HG02759 (cell line): ENCODE data around the gene ECE1.
"Not testable (repeated sequence)": the region's sequence is repeated elsewhere in the genome, so short reads cannot be mapped to it uniquely, and the experiment has no call there.

ENCODE experiments used
- ATAC-seq: cut with Tn5 transposase; IDR thresholded peaks from one replicate; pipeline ENCODE4 v1.9.1; 2021; ENCODE audit warnings: mild to moderate bottlenecking, moderate library complexity; ENCODE audit not compliant: unreplicated experiment

Gene ECE1

GRCh38 chr1:21188235-21188634, 102.0 kb downstream of the ECE1 start:
- no peak for ATAC-seq

GRCh38 chr1:21185221-21185731, 105.0 kb downstream of the ECE1 start:
- ATAC-seq, result no peak

GRCh38 chr1:21184276-21184675, 106.0 kb downstream of the ECE1 start:
- no peak for ATAC-seq

GRCh38 chr1:21182181-21182731, 108.0 kb downstream of the ECE1 start:
- no peak for ATAC-seq

- ATAC-seq, result not testable (repeated sequence)
These were observed 112.0 kb downstream of the ECE1 start for GRCh38 chr1:21178271-21178670.

GRCh38 chr1:21176586-21177555, 113.4 kb downstream of the ECE1 start, which contains the start of gene EIF4G3:
Gene EIF4G3 (minus strand): TSS chr1:21176897. CDS start chr1:21002742, 174,155 bp downstream.
- peak; percentile 82 for ATAC-seq

- peak; percentile 31 for ATAC-seq
These were observed 114.3 kb downstream of the ECE1 start for GRCh38 chr1:21175670-21176581.

- no peak for ATAC-seq
These were observed 115.0 kb downstream of the ECE1 start for GRCh38 chr1:21175324-21175669.

- no peak for ATAC-seq
These were observed 115.5 kb downstream of the ECE1 start for GRCh38 chr1:21174654-21175323.

GRCh38 chr1:21174230-21174629, 116.0 kb downstream of the ECE1 start:
- ATAC-seq, result no peak

GRCh38 chr1:21173096-21173495, 117.2 kb downstream of the ECE1 start:
- ATAC-seq, result not testable (repeated sequence)

GRCh38 chr1:21170837-21171236, 119.4 kb downstream of the ECE1 start:
- ATAC-seq, result not testable (repeated sequence)

- ATAC-seq, result no peak
These were observed 121.8 kb downstream of the ECE1 start for GRCh38 chr1:21168444-21168843.
